GM12873 (cell line): ENCODE results near the gene SELENOO.

Experiments
- CTCF ChIP-seq: IDR thresholded peaks from 2 replicates; pipeline ENCODE4 v1.5.1; 2012; ENCODE audit warnings: low read depth, mild to moderate bottlenecking, moderate library complexity, low read length, control low read depth; ENCODE audit not compliant: insufficient read depth; ENCODE audit errors: missing control alignments

SELENOO gene

DNA sequence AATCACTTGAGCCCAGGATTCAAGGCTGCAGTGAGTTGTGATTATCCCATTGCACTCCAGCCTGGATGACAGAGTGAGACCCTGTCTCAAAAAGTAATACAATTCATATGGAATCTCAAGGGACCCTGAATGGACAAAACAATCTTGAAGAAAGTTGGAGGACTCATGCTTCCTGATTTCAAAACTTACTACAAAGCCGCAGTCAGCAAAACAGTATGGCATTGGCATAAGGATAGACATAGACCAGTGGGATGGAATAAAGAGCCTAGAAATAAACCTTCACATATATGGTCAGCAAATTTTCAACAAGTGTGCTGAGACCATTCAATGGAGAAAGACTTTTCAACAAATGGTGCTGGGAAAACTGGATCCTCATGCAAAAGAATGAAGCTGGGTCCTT is 2.5 kb downstream of the SELENOO start:
- TF ChIP-seq CTCF: no peak

DNA sequence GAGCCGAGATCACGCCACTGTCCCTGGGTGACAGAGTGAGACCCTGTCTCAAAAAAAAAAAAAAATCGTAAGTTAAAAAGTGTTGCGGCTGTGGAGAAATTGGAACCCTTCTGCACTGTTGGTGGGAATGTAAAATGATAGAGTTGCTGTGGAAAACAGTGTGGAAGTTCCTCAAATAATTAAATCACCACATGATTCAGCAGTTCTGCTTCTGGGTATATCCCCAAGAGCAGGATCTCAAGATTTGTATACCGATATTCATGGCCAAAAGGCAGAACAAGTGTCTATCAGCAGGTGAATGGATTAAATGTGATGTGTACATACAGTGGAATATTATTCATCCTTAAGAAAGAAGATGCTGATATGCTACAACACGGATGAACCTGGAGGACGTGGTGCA is 3.8 kb downstream of the SELENOO start:
- no peak for TF ChIP-seq CTCF

DNA sequence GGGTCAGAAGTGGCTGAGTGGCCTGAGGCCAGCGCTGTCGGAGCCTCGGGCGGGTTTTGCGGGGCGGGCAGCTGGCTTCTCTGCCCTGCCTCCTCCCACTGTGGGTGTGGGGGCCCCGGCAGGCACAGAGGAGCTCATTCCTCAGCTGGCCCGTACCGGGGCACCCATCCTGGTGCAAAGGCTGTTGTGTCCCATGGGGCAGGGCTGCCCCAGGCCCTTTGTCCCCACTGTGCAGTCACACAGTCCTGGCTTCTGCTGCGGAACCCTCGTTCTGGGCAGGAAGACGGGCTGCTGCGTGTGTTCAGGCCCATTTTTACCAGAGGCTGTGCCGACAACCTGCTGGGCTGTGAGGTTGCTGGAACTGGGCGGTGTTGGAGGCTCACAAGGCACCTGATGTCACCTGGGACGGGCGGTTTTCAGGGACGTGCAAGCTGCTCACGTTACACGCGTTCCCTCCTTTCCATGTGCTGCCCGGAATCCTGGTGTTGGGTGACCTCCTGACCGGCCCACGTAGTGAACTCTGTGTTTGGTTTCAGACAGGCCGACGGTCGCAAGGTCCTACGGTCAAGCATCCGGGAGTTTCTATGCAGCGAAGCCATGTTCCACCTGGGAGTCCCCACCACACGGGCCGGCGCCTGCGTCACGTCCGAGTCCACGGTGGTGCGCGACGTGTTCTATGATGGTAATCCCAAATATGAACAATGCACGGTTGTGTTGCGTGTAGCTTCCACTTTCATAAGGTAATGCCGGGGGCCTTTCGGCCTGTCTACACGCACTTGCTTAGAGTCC is 5.2 kb downstream of the SELENOO start:
- TF ChIP-seq CTCF: no peak

- TF ChIP-seq CTCF: peak; percentile 50
These were observed 5.8 kb downstream of the SELENOO start for GRCh38 chr22:50206599-50206998.

DNA sequence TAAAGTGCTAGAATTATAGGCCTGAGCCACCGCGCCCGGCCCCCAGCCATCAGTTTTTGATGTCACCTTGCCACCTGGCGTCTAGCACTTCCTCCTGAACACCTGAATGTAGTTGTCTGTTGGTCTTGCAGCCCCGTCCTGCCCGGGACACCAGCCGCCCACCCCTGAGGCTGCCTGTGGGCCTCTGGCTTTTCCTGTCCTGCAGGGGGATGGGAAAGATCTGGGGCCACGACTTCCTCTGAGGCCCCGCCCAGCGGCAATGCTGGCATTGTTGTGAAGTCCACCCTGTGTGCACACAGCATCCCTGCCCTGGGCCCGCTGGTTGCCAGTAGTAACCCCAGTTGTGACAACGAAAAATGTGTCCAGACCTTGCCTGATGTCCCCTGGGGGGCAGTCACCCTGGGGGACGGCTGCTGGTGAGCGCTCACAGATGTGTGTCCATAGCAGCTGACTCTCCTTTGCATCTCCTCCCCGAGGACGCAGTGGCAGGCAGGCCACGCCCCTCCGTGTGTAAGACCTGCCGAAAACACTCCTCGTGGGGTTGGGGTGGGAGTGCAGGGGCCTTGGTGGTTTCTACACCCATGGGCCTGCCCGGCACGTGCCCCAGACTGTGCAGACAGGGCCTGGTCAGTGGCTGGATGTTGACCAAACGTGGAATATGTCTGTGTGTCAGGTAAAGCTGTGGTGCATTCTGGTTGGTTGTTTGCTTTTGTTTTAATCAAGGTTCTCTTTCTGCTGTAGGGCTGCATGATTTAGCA is 6.8 kb downstream of the SELENOO start:
- no peak for TF ChIP-seq CTCF

DNA sequence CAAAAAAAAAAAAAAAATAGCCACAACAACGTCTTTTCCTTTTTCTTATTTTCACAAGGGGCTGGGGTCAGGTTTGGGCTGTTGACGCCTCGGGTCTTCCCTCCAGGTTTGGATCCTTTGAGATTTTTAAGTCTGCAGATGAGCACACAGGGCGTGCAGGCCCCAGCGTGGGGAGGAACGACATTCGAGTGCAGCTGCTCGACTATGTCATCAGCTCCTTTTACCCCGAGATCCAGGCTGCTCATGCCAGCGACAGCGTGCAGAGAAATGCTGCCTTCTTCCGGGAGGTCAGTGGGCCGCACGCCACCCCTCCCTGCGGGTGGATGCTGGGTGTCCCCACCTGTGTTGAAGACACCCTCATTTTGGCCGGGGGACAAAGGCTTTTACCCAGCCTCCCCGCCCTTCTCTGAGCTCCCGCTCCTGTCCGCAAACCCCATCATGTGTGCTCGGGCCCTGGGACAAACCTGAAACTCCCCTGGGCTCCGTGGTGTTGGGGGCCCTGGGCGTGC is 7.7 kb downstream of the SELENOO start:
- TF ChIP-seq CTCF: no peak
